Embryonic facial prominence (tissue), 1 donor: ENCODE measurements around the gene ERG.

ENCODE experiments used
- DNase-seq: peaks from one replicate; pipeline ENCODE4 v3.0.0-alpha.2; 2016; ENCODE audit errors: extremely low spot score

ERG gene

DNA sequence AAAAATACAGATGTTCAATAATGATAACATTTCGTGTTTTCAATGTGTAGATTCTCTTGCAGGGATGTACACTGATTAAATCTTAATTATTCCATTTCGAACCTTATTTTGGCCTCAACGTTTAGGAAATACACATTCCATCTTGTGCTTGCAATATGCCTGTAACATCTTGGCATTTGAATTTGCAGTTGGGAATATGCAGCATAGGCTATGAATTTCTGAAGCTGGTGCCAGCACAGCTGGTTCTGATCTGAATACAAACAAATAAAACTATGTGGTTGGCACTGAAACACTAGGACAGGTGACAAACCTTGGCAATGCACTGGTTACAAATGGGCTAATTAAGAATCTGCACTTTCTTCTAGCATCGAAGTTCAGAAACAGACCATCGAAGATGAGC lies 108.4 kb downstream of the ERG start:
- DNase-seq = no peak

DNA sequence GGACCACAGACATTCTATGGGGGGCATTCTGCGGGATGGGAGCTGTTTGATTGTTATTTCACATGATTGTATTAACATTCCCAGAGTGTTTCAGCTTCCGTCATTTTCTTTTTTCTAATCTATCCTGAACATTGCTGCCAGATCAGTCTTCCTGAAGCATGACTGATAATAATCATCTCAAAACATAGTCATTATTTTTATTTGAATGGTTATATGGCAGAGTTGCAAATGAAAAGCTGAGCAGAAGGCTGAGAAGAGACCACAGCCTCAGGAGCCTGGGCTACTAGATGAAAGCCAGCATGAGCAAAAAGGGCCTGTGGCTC lies 109.0 kb downstream of the ERG start:
- no peak for DNase-seq

DNA sequence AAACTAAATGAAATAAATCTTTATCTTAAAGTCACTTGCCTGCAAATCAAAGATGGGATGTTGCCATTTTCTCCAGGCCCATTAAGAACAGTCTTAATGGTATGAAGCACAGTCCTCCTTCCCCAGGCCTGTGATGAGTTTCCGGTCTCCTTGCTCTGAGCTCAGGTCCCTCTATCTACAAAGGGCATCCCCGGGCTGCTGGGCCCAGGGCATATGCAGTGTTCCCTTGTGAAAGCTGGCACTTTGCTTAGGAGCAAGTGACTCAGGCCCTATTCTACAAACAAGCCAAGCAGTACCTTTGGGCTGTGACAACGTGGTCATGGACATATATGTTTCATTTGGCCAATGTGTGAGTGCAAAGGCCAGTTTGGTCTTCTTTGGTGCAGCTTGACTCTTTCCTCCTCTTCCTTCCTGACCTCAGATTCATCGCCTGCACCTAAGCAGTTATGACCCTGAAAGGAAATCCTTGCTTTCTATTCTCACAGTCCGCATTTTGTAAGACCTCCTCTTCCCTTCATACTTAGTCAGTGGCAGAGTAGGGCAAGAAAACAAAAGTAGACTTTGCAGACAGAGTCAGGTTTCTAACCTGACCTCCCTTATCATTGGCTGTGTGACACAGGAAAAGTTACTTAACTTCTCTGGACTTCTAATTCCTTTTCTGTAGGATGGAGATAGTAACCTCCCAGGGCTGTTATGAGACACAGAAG lies 109.5 kb downstream of the ERG start:
- no peak for DNase-seq

DNA sequence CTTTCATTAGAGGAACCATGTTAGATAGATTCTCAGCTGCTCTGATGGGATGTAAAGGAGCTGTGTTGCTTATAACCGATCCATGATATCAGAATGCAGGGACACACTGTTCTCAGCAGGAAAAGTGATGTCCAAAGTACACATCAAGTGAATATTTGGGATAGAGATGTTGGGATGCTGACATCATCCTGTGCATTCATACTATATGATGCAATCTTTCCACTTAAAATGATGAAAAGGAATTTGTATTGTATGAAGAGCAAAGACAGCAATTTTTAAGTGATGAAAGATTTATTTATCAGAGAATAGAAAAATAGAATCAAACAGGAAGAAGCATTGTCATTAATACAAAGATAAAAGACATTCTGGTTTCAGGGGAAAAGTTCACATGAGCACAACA lies 110.1 kb downstream of the ERG start:
- DNase-seq = no peak

DNA sequence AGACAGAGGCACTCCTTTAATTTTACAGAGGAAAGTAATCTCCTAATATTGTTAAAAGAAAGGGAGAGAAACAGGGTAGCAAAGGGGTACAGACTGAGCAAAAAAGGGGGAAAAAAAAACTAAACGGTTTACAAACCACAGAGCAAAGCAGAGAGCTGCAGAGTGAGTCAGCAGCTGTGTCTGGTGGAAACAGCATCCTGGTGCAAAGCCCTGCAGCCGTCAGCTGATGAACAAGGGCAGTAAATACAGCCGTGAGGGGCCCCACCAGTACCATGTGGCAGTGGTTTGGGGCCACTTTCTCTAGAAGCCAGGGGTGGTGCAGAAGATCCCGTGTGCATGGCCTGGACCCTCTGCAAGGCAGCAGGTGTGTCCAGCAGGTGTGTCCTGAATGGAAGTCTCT lies 111.3 kb downstream of the ERG start:
- no peak for DNase-seq

DNA sequence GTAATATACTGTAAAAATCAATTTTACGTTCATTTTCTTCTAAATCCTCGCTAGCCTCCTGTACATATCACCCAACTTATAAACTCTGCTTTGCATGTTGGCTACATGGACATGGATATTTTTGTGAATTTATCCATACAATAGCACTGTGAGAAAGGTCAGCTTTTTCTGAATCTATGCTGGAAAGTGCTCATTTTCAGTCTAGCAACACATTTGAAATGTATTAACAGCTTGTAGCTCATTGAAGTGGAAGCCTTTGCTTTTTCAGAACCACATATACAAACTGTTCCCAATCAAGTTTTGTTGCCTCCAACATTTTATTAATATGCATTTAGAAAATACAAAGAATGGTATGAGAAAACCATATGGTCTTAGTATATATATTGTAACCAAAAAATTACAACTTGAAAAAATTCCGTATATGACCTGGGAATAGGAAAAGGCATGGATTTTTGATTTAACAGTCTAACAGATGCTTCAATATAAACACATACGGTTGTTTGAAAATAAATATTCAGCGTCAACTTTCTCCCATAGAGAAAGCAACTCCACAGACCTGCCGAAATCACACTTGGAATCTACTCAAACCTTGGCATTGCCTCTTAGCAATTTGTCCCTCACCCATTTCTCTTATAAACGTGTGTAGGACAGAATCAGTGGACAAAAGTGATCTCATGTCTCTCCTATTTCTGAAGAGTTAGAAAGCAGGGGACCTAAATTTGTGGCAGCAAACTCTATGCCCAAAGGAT lies 112.7 kb downstream of the ERG start:
- no peak for DNase-seq

DNA sequence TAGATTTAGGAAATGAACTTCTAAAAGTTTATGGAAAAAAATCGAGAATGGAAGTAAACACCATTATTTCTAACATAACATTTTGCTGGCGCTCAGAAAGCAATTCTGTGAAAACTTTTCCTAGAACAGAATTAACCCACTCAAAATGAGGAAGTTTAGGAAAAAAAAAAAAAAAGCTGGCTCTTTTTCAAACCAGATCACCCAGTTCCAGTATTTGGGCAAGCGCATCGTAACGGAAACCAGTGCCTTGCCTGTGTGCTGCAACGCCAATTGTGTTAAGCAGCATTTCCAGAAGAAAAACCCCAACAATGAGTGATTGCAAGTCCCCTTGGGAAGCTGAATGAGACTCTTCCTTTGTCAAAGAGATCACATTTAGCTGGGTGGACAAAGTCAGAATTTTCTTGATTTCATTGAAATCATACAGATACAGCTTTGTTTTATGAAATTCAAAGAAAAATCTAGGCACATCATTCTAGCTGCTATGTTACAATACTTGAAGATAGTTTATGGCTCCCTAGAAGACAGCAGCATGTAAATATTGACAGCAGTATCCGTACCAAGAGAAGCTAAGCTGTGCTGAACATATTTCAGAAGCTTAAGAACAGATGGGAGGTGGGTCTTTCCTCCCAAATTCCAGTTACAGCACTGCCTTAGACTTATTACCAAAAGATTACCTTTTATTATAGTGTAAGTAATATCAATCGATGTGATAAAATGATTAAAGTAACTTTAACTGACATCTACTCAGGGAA lies 113.4 kb downstream of the ERG start:
- DNase-seq = no peak

DNA sequence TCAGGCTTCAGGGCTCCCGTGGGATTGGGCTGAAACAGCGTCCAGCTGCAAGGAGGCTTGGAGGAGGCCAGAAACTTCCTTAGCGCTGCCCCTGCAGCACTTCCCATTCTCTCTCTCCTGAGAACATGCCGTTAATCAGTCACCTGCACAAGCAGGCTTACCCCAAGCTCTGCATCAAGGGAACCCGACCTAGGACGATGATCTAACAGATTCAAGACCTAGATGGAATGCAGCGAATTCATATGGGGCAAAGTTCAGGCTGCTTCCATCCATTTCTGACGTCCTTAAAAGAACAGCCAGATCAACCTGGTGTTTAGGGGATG lies 114.1 kb downstream of the ERG start:
- no peak for DNase-seq

DNA sequence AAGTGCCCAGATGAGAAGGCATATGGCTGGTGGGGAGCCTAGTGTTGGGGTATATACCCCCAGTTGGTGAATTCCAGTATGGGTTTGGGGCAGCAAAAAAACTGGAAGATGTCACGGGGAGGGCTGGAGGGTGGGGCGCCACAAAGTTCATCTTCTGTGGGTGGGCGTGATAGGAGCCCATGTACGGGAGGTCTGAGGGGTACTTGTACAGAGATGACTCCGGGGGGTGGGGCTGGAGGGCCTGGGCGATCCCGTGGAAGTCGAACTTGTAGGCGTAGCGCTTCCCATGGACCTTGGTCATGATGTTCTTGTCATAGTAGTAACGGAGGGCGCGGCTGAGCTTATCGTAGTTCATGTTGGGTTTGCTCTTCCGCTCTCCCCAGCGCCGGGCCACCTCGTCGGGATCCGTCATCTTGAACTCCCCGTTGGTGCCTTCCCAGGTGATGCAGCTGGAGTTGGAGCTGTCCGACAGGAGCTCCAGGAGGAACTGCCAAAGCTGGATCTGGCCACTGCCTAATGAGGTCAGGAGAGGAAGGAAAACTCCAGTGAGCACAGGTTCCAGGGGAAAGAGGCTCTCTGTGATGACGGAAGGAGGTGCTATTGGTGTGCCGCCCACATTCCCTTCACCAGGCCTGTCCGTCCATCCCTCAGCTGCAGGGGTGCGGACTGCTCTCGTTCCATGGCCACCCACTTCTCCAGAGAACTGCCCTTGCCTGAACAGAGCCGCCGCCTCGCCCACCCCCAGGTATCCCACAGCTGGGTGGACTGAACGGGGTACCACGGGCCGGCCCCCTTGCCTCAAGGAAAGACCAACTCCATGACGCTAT lies 114.7 kb downstream of the ERG start:
- DNase-seq = no peak

DNA sequence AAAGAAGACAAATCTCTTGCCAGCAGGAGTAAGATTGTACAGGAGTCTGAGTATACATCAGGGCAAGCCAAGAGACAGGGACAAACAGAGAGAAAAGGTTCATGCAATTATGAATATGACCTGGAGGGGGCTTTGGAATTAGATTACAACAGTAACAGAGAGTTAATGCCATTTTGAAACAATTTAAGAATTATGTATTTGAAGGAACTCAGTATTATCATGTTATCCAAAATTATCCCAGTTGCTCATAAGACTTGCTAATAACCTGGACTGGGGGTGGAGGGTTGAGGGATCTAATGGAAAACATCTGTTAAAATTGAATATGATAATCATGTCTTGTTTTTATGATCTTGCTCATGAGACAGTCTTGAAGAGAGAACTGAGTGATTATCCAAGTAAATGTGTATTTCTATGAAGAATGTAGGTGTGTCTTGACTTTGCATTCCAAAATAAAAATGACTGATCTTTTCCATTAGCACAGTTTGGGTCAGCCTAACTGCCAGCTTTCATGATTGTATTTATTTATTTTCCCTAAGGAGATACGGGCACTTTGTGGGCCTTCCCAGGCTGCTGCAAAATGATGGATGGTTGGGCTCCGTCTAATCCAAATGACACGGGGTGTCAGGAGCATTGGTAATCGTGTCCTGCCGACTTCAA lies 117.7 kb downstream of the ERG start:
- DNase-seq = peak; percentile 27

DNA sequence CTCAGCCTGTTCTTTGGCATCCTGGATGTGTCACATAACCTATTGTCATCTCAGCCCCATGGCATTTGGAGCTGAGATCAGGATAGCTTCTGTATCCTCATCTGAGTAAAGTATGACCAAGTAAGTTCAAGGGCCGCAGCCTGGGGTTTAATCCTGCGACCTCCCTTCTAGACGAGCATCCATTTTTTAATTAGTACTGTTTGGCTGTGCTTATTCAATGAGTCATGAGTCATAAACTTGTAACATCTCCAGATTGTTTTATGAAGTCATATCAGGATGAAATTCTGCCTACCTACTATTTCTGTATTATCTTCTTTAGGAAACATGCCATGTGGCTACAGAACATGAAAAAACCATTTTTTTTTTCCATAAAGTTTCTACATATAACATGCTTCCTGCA lies 119.1 kb downstream of the ERG start:
- DNase-seq = no peak

DNA sequence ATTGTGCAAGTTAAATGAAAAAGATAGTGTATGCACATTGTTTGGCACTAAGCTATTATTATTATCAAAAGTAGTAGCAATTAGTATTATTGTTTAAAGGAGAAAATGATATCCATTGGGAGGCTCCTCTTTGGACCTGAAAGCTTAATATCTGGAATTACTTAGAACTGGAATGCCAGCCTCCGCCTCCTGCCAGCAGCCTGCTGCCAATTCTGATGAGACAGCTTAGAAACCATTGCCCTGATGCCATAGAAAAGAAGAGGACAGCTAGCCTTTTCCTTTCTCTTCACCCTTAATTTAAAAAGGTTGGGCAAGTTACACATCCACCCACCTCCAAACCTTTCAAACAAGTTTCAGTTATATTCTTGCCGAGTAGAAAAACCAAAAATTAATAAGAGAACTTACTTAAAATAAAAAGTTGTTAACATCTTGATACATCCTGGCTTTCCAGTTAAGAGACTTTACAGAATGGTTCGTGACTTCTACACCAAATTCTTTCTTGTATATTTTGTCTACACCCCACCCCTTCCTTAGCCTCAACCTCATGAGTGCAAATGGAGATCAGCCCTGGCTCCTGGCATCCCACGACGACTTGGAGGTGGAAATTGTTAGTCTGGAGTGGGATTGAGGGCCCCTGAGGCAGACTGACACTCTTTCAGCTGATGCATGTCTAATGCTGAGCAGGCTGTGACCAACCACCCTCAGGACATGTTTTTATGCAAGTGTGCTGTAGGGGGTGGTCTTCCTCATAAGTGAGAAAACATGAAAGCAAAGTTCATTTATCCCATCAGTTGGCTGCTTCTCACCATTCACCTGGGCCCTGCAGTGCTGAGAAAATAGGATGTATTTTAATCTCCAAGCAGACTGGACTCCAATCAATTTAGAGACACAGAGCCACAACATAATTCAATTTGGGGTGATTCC lies 120.8 kb downstream of the ERG start:
- no peak for DNase-seq

DNA sequence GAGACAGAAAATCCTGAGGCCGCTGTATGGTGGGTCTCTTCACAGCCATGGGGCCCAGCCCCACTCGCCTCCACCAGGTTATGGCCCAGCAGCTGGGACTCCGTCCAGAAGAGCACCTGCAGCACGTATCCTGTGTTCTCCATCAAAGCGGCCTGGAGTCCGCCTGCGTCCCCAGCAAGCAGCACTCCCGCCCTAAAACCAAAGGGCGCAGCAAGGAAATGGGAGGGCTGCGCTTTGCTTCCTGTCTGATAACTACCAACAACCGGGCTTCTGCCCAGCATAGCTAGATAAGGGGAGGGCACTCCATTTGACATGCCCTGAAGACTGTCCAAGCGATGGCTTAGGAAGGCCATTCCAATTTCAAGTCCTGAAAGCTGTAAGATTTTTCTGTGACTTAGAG lies 121.6 kb downstream of the ERG start:
- DNase-seq = no peak

DNA sequence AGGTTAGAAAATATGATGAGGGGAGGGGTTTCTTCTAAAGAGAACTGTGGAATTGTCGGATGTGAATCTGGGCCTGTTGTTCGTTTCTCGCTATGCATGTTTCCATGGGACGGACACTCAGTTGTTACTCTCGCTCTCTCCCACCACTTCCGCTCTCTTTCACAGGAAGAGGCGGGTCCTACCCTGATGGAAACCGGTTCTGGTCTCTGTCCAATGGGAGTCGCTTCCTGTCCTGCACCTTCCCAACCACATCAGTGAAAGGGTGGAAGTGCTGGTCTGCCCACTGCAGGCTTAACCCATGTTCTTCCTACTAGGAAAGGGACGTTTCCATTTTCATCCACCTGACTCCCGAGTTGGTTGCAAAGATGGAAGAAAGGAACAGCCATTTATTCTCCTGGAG lies 122.0 kb downstream of the ERG start:
- no peak for DNase-seq

DNA sequence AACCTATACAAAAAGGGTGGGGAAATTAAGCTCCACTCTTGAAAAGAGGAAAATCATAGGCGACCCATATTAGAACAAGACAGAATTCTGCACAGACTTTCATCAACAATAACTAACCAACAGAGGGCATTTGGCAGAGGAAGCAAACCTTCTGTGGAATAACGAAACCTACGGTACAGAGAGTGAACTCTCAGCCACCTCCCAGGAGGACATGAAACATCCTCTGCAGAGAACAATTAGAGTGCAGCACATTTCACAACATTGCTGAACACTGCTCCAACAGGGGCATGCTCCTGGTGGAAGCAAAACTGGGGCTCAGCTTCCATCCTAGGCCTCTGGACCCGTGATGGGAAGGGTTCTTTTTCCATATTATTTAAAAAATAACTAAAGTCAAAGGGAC lies 130.6 kb downstream of the ERG start:
- DNase-seq = no peak

DNA sequence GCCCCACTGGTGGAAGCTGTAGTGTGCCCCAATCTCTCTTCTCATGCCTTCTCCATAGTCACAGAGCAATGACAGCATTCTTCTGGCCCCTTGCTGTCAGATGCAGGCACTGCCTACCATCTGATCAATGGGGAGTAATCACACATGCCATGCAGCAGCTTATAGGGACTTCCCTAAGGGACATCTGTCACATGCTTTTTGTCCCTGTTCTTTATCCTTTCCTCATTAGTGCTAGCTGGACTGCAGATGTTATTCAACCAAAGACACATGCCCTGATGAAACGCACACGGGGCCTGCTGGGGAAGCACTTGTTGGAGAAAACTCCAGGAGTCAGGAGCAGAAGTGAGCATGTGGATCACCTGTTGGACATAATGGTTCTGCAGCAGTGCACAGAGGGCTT lies 132.8 kb downstream of the ERG start:
- no peak for DNase-seq

DNA sequence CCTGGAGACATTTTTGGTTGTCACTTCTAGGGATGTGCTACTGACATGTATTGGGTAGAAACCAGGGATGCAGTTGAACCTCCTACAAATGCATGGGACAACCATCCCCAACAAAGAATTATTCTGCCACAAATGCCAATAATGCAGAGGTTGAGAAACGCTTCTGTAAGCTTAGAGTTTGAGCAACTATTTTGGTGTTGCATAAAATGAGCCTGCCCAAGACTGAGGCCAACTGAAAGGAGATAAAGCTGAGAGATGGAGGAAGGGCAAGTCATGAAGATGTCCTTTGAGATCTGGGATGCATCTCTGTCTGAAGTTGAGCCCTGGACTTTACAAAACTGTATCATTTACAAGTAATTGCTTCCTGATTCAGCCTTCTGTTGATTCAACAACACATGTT lies 134.6 kb downstream of the ERG start:
- no peak for DNase-seq

DNA sequence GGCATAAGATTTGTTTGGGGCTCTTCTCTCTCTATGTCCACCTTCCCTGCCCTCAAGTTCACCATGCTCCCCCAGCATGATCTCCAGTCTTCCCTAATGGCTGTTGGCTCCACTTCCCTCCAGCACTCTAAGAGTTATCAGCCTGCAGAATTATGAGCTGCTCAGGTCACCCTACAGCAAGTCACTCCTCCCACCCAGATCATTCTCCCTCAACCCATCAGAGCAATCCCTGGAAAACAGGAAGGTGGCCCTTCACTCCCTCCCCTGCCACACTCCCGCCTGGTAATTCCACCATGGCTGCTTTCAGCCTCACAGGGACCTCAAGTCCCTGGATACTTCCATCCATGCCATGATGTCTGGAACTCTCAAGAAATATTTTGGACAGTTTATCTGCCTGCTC lies 137.0 kb downstream of the ERG start:
- no peak for DNase-seq

DNA sequence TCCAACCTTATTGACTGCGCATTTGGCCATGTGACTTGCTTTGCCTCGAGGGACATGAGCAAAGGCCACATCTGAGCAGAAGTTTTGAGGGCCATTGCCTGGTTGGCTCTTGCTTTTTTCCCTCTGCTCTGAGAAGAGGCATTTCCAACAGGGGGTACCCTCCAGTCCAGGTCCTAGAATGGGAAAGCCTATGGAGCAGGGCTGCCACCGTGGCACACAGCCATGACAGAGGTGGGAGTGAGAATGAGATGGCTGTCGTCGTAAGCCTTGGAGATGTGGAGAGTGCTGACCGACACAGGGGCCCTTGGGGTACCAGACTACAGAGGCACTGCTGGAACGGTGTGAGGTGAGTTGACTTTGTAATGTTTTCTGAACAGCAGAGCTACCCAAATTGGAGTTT lies 138.4 kb downstream of the ERG start:
- DNase-seq = no peak

DNA sequence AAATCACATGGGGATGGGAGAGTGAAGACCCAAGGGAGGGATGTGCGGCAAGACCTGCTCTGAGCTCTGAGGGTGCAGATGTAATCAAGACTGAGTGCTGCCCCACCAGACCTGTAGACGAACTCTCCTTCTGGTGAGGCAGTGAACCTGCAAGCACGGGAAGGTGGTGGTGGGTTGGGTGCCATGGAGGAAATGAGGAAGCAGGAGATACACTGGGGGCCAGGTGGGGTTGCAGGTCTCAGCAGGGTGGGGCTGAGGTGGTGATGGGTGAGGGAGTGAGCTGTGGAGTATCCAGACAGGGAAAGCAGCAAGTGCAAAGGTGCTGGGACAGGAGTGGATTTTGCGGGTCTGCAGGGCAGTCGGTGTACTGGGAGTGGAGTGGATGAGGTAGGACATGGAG lies 139.2 kb downstream of the ERG start:
- no peak for DNase-seq

DNA sequence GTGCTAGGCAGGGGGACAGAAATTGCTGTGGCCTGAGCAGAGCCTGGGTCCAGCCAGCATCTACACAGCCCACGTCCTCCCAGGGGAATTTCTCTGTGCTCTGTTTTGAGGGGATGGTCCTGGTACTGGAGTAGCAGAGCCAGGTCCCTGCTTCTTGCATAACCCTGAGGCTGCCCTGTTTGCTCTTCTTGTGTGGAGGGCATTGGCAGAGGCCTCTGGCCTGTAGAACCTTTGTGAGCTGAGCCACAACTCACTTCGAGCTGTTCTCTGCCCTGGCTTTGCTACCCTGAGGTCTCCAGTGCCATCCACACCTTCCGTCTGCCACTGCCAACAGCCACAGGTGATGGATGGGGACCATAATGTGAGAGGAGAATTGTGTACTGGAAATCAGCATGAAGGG lies 139.6 kb downstream of the ERG start:
- DNase-seq = no peak
